DMS79 treated with DMSO at 0.1 percent for 48 hours (cell line): ENCODE measurements around the gene PTPN13.
"Not testable (repeated sequence)": the region's sequence is repeated elsewhere in the genome, so short reads cannot be mapped to it uniquely, and the experiment has no call there.

Source experiments
- DNase-seq: peaks from one replicate; lab custom pipeline; 2025; lab: John Stamatoyannopoulos, UW

PTPN13 gene

DNA sequence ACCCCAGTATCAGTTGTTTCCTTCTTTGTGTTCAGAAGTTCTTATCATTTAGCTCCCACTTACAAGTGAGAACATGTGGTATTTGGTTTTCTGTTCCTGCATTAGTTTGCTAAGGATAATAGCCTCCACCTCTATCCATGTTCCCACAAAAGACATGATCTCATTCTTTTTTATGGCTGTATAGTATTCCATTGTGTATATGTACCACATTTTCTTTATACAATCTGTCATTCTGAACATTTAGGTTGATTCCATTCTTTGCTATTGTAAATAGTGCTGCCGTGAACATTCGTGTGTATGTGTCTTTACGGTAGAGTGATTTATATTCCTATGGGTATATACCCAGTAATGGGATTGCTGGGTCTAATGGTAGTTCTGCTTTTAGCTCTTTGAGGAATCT is 125.0 kb downstream of the PTPN13 start:
- not testable (repeated sequence) for DNase-seq

GRCh38 chr4:86720508-86721068 is 126.5 kb downstream of the PTPN13 start:
- no peak for DNase-seq

DNA sequence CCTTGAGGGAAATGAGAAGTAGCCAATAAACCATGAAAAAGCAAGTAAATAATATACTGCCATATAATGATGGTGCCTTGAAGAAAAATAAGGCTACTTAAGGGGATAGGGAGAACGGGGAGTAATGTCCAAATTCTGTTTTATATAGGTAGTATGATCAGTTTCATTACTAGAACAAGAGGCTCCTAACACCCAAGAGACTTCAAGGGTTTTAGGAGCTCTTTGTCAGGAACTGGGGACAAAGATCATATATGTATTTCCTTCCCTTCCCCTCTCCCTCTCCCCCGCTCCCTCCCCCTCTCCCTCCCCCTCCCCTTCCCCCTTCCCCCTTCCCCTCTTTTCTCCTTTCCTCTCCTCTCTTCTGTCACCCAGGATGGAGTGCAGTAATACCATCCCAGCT is 127.3 kb downstream of the PTPN13 start:
- DNase-seq = no peak

- no peak for DNase-seq
Observed at GRCh38 chr4:86730310-86730709, 136.2 kb downstream of the PTPN13 start.

- no peak for DNase-seq
Observed at GRCh38 chr4:86737244-86737643, 143.1 kb downstream of the PTPN13 start.

DNA sequence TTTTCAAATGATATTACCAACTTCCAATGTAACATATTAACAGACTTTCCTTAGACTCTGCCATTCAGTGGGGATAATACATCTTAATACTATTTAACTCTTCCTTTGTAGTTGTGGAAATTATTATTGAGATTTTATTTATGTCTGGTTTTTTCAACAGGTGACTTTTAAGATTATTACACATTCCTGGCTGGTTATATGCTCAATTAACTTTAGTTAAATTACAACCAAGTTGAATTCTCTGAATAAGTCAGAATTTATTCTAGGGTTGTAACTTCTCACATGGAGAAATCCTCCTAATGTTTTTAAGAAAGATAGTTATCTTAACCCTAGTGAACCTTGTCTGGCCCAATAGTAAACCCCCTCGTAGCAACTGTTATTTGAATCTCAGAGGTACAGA is 147.7 kb downstream of the PTPN13 start:
- DNase-seq = no peak

DNA sequence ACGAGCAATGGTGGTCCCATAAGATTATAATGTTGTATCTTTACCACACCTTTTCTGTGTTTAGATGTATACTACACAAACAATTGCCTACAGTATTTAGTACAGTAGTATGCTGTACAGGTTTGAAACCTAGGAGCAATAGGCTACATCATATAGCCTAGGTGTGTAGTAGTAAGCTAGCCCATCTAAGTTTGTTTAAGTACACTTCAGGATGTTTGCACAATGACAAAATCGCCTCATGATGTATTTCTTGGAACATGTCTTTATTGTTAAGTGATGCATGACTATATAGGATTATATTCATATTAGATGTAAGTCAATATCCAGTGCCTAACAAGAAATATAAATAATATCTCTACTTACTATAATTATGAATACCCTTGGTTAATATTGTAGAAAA is 150.5 kb downstream of the PTPN13 start:
- no peak for DNase-seq

DNA sequence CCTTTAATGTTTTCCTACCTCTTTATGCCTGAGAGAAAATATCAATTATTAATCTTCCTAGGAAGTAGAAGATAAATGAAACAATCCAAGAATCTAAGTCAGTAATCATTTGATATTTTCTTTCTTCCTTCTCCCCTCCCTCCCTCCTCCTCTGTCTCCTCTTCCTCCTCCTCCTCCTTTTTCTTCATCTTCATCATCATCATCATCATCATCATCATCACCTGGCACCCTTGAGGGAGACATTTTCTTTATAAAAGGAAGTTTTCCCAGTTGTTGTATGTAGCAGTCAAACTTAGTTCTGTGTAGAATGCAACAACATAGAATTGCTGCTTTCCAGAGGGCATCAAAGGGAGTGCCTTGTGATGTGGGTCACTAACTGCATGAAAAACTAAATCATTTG is 155.0 kb downstream of the PTPN13 start:
- DNase-seq = no peak

DNA sequence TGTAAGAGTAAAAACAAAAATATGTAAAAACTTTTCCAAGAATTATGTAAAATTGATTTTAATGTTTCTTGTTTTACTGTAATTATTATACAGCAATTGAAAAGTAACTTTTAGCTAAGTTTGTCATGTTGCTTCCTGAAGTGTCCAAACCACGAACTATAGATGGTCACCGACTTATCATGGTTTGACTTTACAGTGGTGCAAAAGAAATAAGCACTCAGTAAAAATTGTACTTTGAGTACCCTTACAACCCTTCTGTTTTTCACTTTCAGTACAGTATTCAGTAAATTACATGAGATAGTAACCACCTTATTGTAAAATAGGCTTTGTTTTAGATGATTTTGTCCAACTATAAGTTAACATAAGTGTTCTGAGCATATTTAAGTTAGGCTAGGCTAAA is 161.3 kb downstream of the PTPN13 start:
- DNase-seq = no peak

GRCh38 chr4:86757468-86757867 is 163.4 kb downstream of the PTPN13 start:
- no peak for DNase-seq

GRCh38 chr4:86759298-86759697 is 165.2 kb downstream of the PTPN13 start:
- DNase-seq = no peak

GRCh38 chr4:86762649-86763048 is 168.5 kb downstream of the PTPN13 start:
- DNase-seq = no peak

DNA sequence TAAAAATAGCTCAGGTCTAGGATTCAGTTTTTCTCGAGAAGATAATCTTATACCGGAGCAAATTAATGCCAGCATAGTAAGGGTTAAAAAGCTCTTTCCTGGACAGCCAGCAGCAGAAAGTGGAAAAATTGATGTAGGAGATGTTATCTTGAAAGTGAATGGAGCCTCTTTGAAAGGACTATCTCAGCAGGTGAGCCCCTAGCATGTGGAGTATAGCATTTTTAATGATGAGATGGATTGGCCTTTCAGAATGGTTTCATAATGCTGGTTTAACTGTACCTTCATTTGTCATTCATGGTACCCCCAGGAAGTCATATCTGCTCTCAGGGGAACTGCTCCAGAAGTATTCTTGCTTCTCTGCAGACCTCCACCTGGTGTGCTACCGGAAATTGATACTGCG is 175.7 kb downstream of the PTPN13 start:
- DNase-seq = no peak

- no peak for DNase-seq
Observed at GRCh38 chr4:86771141-86771540, 177.0 kb downstream of the PTPN13 start.

DNA sequence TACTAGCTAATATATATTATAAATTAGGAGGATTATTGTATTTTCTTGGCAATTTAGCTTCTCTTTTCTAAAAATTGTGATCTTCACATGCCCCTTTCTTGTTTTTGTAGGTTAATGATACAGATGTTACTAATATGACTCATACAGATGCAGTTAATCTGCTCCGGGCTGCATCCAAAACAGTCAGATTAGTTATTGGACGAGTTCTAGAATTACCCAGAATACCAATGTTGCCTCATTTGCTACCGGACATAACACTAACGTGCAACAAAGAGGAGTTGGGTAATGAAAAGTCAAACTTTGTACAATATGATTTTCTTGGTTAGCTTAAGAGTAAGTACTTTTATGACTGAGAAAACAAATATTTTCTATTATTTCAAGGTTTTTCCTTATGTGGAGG is 180.9 kb downstream of the PTPN13 start:
- no peak for DNase-seq

DNA sequence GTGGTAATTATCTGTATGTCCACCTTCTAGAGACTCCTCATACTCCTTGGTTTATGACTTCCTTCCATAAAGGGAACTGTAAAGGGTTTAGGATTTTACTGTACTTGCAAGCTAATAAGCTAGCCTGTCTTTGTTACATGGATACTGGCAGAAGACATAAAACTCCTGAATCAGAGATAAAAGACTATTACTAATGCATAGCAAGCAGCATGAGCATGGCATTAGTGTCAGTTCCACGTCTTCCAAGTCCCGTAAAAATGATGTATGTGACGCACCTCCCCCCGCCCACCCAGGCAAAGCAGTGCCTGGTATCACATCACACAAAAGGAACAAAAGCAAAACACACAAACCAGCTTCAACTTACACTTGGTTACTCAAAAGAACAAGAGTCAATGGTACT is 184.1 kb downstream of the PTPN13 start:
- DNase-seq = no peak

- DNase-seq = no peak
Observed at GRCh38 chr4:86788826-86789225, 194.7 kb downstream of the PTPN13 start.

DNA sequence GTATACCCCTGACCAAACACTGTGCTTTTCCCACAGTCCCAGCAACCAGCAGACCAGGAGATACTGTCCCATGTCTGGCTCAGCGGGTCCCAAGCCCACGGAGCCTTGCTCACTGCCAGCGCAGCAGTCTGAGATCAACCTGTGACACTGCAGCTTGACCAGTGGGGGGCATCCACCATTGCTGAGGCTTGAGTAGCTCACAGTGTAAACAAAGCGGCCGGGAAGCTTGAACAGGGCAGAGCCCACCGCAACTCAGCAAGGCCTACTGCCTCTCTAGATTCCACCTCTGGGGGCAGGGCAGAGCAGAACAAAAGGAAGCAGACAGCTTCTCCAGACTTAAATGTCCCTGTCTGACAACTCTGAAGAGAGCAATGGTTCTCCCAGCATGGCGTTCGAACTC is 197.0 kb downstream of the PTPN13 start:
- no peak for DNase-seq

DNA sequence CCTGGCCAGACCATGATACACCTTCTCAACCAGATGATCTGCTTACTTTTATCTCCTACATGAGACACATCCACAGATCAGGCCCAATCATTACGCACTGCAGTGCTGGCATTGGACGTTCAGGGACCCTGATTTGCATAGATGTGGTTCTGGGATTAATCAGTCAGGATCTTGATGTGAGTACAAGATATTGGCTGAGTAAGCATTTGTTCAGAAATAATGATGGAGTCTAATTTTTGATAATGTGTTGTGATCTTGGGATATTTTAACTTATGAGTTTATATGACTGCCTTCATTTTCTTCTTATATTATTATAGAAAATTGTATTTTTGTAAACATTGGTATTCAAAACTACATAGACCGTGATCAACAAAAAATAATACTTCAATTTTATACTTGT is 215.7 kb downstream of the PTPN13 start:
- no peak for DNase-seq

- no peak for DNase-seq
Observed at GRCh38 chr4:86810847-86811246, 216.7 kb downstream of the PTPN13 start.

- DNase-seq = no peak
Observed at GRCh38 chr4:86815653-86816052, 221.5 kb downstream of the PTPN13 start.

DNA sequence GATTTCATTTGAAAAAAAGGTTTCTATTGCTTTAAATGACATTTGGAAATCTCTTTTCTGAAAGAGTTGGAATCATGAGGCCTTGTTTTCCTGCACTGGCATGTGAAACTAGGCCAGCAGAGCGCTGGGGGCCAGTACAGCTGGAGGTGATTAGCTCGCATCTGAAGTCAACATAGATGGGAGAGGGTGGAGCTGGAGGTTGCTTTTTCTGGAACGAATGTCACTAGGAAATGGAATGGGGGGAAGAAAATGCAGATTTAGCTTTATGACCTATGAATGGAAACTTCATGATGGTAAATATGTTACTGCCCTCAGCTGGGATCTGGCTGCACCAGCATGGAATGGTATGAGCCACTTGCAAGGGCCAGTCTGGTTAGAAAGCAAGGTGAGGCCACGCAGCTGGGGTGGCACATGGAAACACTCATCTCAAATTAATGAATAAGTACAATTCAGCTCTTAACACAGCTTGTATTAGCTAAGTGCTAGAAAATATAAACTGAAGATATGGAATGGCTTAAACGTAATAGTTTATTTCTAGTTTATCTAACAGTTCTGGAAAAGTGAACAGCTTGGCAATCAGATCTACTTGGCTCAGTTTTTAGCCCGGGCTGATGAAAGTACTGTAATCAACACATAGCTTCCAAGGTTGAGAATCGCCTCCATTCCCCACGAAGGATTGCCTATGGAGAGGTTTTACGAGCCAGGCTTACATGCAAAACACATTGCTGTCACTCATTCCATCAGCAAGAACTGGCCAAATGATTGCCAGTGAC is 222.6 kb downstream of the PTPN13 start:
- DNase-seq = no peak

DNA sequence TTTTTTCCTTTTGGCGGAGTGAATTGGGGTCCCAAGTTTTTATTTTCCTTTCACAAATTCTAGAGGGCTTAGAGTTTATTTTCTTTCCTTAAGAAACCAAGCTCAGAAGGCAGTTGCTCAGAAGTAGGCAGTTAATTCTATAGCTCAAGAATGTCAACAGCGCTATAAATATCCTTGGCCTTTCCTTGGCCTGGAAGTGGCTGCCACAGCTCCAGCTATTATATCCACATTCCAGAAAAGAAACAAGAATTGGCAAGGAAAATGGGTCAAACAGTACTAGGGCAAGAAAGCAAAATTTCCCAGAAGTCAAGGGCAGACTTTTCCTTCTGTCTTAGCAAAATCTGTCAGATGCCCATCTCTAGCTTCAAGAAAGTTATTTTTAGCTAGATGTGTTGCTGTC is 224.1 kb downstream of the PTPN13 start:
- no peak for DNase-seq

DNA sequence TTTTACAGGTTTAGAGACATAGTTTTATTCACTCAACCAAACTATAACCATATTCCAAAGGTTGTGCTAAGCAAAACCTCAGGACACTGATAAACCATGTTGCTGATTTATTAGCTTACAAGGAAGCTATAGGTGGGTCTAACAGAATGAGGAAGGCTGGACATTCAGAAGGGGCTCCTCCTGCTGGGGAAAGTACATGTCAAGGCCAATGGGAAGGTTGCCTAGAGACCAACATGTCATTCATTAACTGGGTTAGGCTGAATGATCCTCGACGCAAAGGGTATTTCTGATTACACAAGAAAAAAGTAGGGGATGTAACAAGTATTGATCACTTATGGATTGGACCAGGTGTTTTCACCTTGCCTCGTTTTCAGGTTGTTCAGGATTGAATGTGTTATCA is 224.7 kb downstream of the PTPN13 start:
- DNase-seq = no peak
